Natural killer cell (primary cell): ENCODE results near the gene MRPL36. TPM values are rescaled to one million over a fixed set of nuclear protein-coding genes. Genes with fewer than 3 reads are reported as not detected.

Source experiments
- ATAC-seq, 3 donors: fragments of 150-1000 bp in 2 of 3; fragments of 200-7000 bp in 1 of 3; cut with Tn5 transposase; 1 replicate in 1 of 3; 2 replicates in 2 of 3; pipeline ENCODE4 v1.10.0; 2021; ENCODE audit warnings: mild to moderate bottlenecking in 2 of 3, moderate library complexity in 2 of 3
- DNase-seq, 2 donors: peaks; one replicate each; pipeline versions ENCODE4 v3.0.0 to v3.0.0-alpha.2; 2013 to 2021; ENCODE audit warnings: mixed read lengths in 1 of 2
- H3K27ac ChIP-seq: one replicate; pipeline ENCODE4 v1.5.1; 2013; ENCODE audit warnings: mild to moderate bottlenecking, low read length
- H3K27me3 ChIP-seq: one replicate; pipeline ENCODE4 v1.6.1; 2013; ENCODE audit warnings: low read length; ENCODE audit not compliant: control insufficient read depth, insufficient read depth
- H3K36me3 ChIP-seq: one replicate; pipeline ENCODE4 v1.6.1; 2013; ENCODE audit warnings: low read length; ENCODE audit not compliant: control insufficient read depth, insufficient read depth
- H3K4me1 ChIP-seq: one replicate; pipeline ENCODE4 v1.6.1; 2013; ENCODE audit warnings: low read length; ENCODE audit not compliant: control insufficient read depth, insufficient read depth
- H3K4me3 ChIP-seq: one replicate; pipeline ENCODE4 v1.5.1; 2013; ENCODE audit warnings: low read length
- H3K9me3 ChIP-seq: one replicate; pipeline ENCODE4 v1.6.1; 2013; ENCODE audit warnings: low read length; ENCODE audit not compliant: control insufficient read depth, insufficient read depth
- H3K27ac Mint-ChIP-seq, 2 donors: one replicate each; pipeline ENCODE4 v1.8.0; 2022; ENCODE audit warnings: mild to moderate bottlenecking in 2 of 2, mixed read lengths in 2 of 2, moderate library complexity in 1 of 2
- H3K27me3 Mint-ChIP-seq, 2 donors: one replicate each; pipeline ENCODE4 v1.8.0; 2022; ENCODE audit warnings: low read depth in 2 of 2, mixed read lengths in 2 of 2
- H3K36me3 Mint-ChIP-seq: one replicate; pipeline ENCODE4 v1.8.0; 2022; ENCODE audit warnings: mixed read lengths
- H3K4me1 Mint-ChIP-seq, 2 donors: one replicate each; pipeline ENCODE4 v1.8.0; 2022; ENCODE audit warnings: mixed read lengths in 2 of 2
- H3K4me3 Mint-ChIP-seq: one replicate; pipeline ENCODE4 v1.8.0; 2022; ENCODE audit warnings: mild to moderate bottlenecking, moderate library complexity, mixed read lengths
- H3K9me3 Mint-ChIP-seq, 2 donors: one replicate each; pipeline ENCODE4 v1.8.0; 2022; ENCODE audit warnings: mixed read lengths in 2 of 2
- WGBS: methylation state at CpG from one replicate; pipeline ENCODE4 v1.1.7; 2013; ENCODE audit warnings: missing lambda C conversion rate; ENCODE audit not compliant: insufficient coverage; 5-methylcytosine and 5-hydroxymethylcytosine counted together
- intact Hi-C: fragments of 100-400 bp; cut with micrococcal nuclease; formaldehyde crosslinking; loops from one replicate; pipeline ENCODE4 v1.14.2; 2022
- total RNA-seq, 4 donors: library from RNA; stranded (reverse); fragments of 120-200 nt in 1 of 4; gene quantifications; one replicate each; pipeline versions ENCODE4 v1.2.3 to v1.2.4, GENCODE V29; 2013 to 2022
- TF ChIP-seq, protein P1 (sequence below): fragments of 200-600 bp; IDR thresholded peaks from one replicate; pipeline ENCODE4 v1.8.0; 2022; ENCODE audit warnings: antibody characterized with exemption

Gene MRPL36
- total RNA-seq, 3 donors from 2014 or later (not counting 1 experiment from before 2014, with no cell fraction given) = 14.1 to 21.2 (median 17.1) TPM

DNA sequence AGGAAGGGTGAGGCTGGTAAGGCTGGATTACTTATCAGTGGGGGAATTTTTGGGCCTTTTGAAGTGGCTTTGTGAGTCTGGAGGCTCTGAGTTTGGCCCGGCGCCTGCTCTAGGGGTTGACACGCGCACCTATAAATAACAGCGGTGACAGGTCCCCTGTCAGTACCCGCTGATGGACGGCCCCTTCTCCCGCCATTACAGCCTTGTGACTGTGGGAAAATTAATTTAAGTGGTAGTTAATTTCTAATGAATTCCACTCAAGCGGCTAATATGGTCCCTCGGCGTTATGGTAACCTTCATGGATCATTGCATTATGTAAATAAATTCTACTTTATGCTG is 16.5 kb downstream of the MRPL36 start:
- H3K36me3 ChIP-seq = no peaks in the 10 kb centered on the region
- no peak overlapping the region for H3K4me3 ChIP-seq
- H3K4me1 Mint-ChIP-seq = peaks cover 0 to 6% of the 10 kb centered on the region in 2 donors
- no peak overlapping the region for H3K27ac ChIP-seq
- H3K4me3 Mint-ChIP-seq = no peak overlapping the region
- H3K4me1 ChIP-seq = peaks cover 6% of the 10 kb centered on the region
- H3K27ac Mint-ChIP-seq = no peak overlapping the region
- intact Hi-C loops = no loop called here
- H3K27me3 ChIP-seq = no peaks in the 10 kb centered on the region
- DNase-seq (peak in 1 of 2 donors; percentile 45), ATAC-seq (no peak)
- WGBS = 39% methylated on average over 11 of the region's 11 CpGs
- no peaks in the 10 kb centered on the region for H3K9me3 Mint-ChIP-seq
- H3K27me3 Mint-ChIP-seq = peaks cover 13 to 18% of the 10 kb centered on the region in 2 donors
- H3K36me3 Mint-ChIP-seq = no peaks in the 10 kb centered on the region
- no peaks in the 10 kb centered on the region for H3K9me3 ChIP-seq
- TF ChIP-seq, protein P1, sequence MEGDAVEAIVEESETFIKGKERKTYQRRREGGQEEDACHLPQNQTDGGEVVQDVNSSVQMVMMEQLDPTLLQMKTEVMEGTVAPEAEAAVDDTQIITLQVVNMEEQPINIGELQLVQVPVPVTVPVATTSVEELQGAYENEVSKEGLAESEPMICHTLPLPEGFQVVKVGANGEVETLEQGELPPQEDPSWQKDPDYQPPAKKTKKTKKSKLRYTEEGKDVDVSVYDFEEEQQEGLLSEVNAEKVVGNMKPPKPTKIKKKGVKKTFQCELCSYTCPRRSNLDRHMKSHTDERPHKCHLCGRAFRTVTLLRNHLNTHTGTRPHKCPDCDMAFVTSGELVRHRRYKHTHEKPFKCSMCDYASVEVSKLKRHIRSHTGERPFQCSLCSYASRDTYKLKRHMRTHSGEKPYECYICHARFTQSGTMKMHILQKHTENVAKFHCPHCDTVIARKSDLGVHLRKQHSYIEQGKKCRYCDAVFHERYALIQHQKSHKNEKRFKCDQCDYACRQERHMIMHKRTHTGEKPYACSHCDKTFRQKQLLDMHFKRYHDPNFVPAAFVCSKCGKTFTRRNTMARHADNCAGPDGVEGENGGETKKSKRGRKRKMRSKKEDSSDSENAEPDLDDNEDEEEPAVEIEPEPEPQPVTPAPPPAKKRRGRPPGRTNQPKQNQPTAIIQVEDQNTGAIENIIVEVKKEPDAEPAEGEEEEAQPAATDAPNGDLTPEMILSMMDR = no peak

DNA sequence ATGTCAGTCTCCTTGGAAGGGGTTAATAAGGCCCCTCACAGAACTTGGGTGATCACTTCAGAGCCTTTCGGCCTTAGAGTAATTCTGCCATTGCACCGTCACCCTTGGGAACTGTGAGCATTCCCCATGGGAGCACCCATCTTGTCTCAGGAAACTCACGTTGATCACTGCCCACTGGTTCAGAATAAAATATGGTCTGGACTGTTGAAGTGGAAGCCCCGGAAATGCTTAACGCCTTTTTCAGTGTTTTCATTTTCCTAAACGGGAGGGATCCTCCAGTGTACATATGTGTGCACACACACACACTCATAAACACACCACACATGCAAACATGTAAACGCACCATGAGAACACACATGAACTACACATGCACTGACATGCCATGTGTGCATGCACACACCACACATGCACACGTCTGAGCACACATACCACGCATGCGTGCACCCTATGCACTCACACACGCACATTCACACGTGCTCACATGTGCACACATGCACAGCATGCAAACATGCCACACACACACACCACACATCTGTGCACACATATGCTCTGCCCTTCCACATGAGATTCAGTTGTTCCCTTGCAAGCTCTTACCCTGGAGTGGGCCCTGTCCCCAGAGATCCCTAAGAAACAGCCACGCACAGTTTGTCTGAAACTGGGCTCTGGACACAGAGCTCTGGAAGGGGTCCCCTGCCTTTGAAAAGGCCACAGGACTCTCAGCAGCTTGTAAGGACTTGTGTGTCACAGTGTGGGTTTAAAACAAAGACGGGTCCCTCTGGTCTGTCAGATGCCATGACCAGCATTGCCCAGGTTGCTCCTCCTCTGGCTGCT is 17.0 kb downstream of the MRPL36 start:
- H3K9me3 Mint-ChIP-seq = no peaks in the 10 kb centered on the region
- H3K36me3 ChIP-seq = no peaks in the 10 kb centered on the region
- peaks cover 6% of the 10 kb centered on the region for H3K4me1 ChIP-seq
- ATAC-seq (peak in 1 of 3 donors; percentile 21), DNase-seq (no peak)
- H3K36me3 Mint-ChIP-seq = no peaks in the 10 kb centered on the region
- H3K27me3 ChIP-seq = no peaks in the 10 kb centered on the region
- H3K4me3 ChIP-seq = no peak overlapping the region
- H3K27me3 Mint-ChIP-seq = peaks cover 9 to 14% of the 10 kb centered on the region in 2 donors
- H3K27ac ChIP-seq = no peak overlapping the region
- H3K4me1 Mint-ChIP-seq = peaks cover 0 to under 1% of the 10 kb centered on the region in 2 donors
- H3K27ac Mint-ChIP-seq = no peak overlapping the region
- WGBS = 72% methylated on average over 14 of the region's 14 CpGs
- TF ChIP-seq, protein P1 = no peak
- intact Hi-C loops = no loop called here
- H3K4me3 Mint-ChIP-seq = no peak overlapping the region
- no peaks in the 10 kb centered on the region for H3K9me3 ChIP-seq

DNA sequence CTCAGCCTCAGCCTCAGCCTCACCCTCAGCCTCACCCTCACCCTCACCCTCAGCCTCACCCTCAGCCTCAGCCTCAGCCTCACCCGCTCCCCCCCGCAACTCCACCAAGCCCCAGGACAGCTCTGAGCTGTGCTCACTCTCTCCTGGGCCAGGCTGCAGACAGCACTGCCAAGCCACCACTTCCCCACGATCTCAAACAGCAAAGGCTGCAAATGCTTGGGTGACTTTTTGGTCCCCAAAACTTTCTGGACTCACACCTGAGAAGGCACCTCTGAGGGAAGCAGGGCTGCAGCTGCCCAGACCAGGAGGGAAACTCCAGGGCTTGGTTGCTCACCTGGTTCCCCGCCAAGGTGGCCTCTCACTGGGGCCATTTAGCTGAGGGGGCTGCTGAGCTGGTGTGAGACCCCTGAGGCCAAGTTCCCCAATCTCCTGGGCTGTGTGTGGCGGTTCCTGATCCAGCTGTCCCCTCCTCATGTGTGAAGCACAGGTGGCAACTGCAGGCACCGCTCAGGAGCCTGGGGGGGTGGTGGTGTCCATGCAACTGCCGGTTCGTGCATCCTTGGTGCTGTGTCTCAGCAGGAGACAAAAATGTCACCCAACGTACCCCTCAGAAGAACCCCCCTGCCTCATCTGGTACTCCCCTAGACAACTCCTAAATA is 17.8 kb downstream of the MRPL36 start:
- TF ChIP-seq, protein P1 = no peak
- H3K27me3 Mint-ChIP-seq = peaks cover 9 to 17% of the 10 kb centered on the region in 2 donors

More for the DNA sequence above, 17.8 kb downstream of the MRPL36 start:
- no peak overlapping the region for H3K4me3 ChIP-seq
- H3K9me3 ChIP-seq = no peaks in the 10 kb centered on the region
- H3K4me3 Mint-ChIP-seq = no peak overlapping the region
- WGBS = 77% methylated on average over 9 of the region's 9 CpGs
- no peaks in the 10 kb centered on the region for H3K36me3 ChIP-seq
- H3K36me3 Mint-ChIP-seq = no peaks in the 10 kb centered on the region
- peaks cover 6% of the 10 kb centered on the region for H3K4me1 ChIP-seq
- H3K4me1 Mint-ChIP-seq = no peaks in the 10 kb centered on the region
- H3K9me3 Mint-ChIP-seq = no peaks in the 10 kb centered on the region
- intact Hi-C loops = no loop called here
- no peak overlapping the region for H3K27ac ChIP-seq
- no peak overlapping the region for H3K27ac Mint-ChIP-seq
- DNase-seq = no peak
- no peaks in the 10 kb centered on the region for H3K27me3 ChIP-seq
- no peak for ATAC-seq
